Measurements from ENCODE around the gene NR2E3.

Gene NR2E3

GRCh38 chr15:71790081-71790480, 20.3 kb upstream of the NR2E3 start:
- no peak for DNase-seq (ENCODE audit: low read depth in 1 of 2, low spot score in 1 of 2)

GRCh38 chr15:71791975-71792374, 18.4 kb upstream of the NR2E3 start:
- no peak for DNase-seq (ENCODE audit: low read depth in 1 of 2, low spot score in 1 of 2)

- DNase-seq (ENCODE audit: low read depth in 1 of 2, low spot score in 1 of 2): no peak
Measured at GRCh38 chr15:71792521-71792920, 17.8 kb upstream of the NR2E3 start.

GRCh38 chr15:71798641-71799040, 11.7 kb upstream of the NR2E3 start:
- no peak for DNase-seq (ENCODE audit: low read depth in 1 of 2, low spot score in 1 of 2)

GRCh38 chr15:71800190-71800589, 10.2 kb upstream of the NR2E3 start:
- DNase-seq (ENCODE audit: low read depth in 1 of 2, low spot score in 1 of 2): no peak

- DNase-seq (ENCODE audit: low read depth in 1 of 2, low spot score in 1 of 2): no peak
Measured at GRCh38 chr15:71800835-71801745, 9.3 kb upstream of the NR2E3 start.

- DNase-seq (ENCODE audit: low read depth in 1 of 2, low spot score in 1 of 2): no peak
Measured at GRCh38 chr15:71801935-71802655, 8.3 kb upstream of the NR2E3 start.

- no peak for DNase-seq (ENCODE audit: low read depth in 1 of 2, low spot score in 1 of 2)
Measured at GRCh38 chr15:71802770-71803169, 7.6 kb upstream of the NR2E3 start.

GRCh38 chr15:71804226-71804625, 6.1 kb upstream of the NR2E3 start:
- no peak for DNase-seq (ENCODE audit: low read depth in 1 of 2, low spot score in 1 of 2)

GRCh38 chr15:71804695-71805470, 5.5 kb upstream of the NR2E3 start:
- DNase-seq (ENCODE audit: low read depth in 1 of 2, low spot score in 1 of 2): no peak

- DNase-seq (ENCODE audit: low read depth in 1 of 2, low spot score in 1 of 2): no peak
Measured at GRCh38 chr15:71806452-71806931, 3.9 kb upstream of the NR2E3 start.

GRCh38 chr15:71807125-71807629, 3.2 kb upstream of the NR2E3 start:
- no peak for DNase-seq (ENCODE audit: low read depth in 1 of 2, low spot score in 1 of 2)

- no peak for DNase-seq (ENCODE audit: low read depth in 1 of 2, low spot score in 1 of 2)
Measured at GRCh38 chr15:71807691-71808091, 2.7 kb upstream of the NR2E3 start.

- no peak for DNase-seq (ENCODE audit: low read depth in 1 of 2, low spot score in 1 of 2)
Measured at GRCh38 chr15:71808311-71809020, 1.9 kb upstream of the NR2E3 start.

- no peak for DNase-seq (ENCODE audit: low read depth in 1 of 2, low spot score in 1 of 2)
Measured at GRCh38 chr15:71809346-71809745, 1.0 kb upstream of the NR2E3 start.

GRCh38 chr15:71811036-71811736, 832 bp downstream of the NR2E3 start:
- DNase-seq (ENCODE audit: low read depth in 1 of 2, low spot score in 1 of 2): no peak

GRCh38 chr15:71811752-71812735, 1.7 kb downstream of the NR2E3 start:
- no peak for DNase-seq (ENCODE audit: low read depth in 1 of 2, low spot score in 1 of 2)

- DNase-seq (ENCODE audit: low read depth in 1 of 2, low spot score in 1 of 2): no peak
Measured at GRCh38 chr15:71812966-71813722, 2.8 kb downstream of the NR2E3 start.
